ENCODE measurements around the gene FAM163A. TPM values are rescaled to one million over a fixed set of nuclear protein-coding genes. Genes with fewer than 3 reads are reported as not detected.
"Not testable (repeated sequence)": the region's sequence is repeated elsewhere in the genome, so short reads cannot be mapped to it uniquely, and the experiment has no call there.

FAM163A gene
- total and polyA plus RNA-seq, 12 donors = 0.07 to 0.30 (median 0.15) TPM; not detected in 4

- ATAC-seq (no peak), DNase-seq (no peak)
- WGBS, 2 donors = 84% methylated on average over 6 of the region's 6 CpGs
- Histone ChIP-seq H3K4me1 (peaks cover 0 to 7% (median 0%) of the 10 kb centered on the region in 9 donors), H3K4me3 (no peak overlapping the region), H3K27me3 (no peaks in the 10 kb centered on the region), H3K9me3 (no peaks in the 10 kb centered on the region), H3K36me3 (no peaks in the 10 kb centered on the region), H3K27ac (no peak overlapping the region)
- intact Hi-C loops (cut with DNase I) = no loop called here
- TF ChIP-seq CTCF (IDR thresholded peaks at IDR 0.05) = no peak
These were observed 60.0 kb downstream of the FAM163A start for GRCh38 chr1:179803104-179803503.

GRCh38 chr1:179803918-179804317 lies 60.8 kb downstream of the FAM163A start:
- Histone ChIP-seq H3K27me3 (no peaks in the 10 kb centered on the region), H3K27ac (no peak overlapping the region), H3K36me3 (no peaks in the 10 kb centered on the region), H3K4me1 (peaks cover 0 to 4% (median 0%) of the 10 kb centered on the region in 9 donors), H3K9me3 (no peaks in the 10 kb centered on the region), H3K4me3 (no peak overlapping the region)
- intact Hi-C loops (cut with DNase I) = no loop called here
- DNase-seq (no peak), ATAC-seq (no peak)
- TF ChIP-seq CTCF (IDR thresholded peaks at IDR 0.05) = no peak
- 92 to 100% methylated on average over 1 of the region's 1 CpG for WGBS, 2 donors

- H3K36me3 ChIP-seq; ATAC-seq; H3K27ac ChIP-seq; intact Hi-C loops (cut with DNase I); H3K27me3 ChIP-seq; H3K4me1 ChIP-seq; DNase-seq; H3K9me3 ChIP-seq; H3K4me3 ChIP-seq: not testable (repeated sequence)
- 98 to 100% methylated on average over 2 of the region's 2 CpGs for WGBS, 2 donors
These were observed 61.3 kb downstream of the FAM163A start for GRCh38 chr1:179804417-179804816.

GRCh38 chr1:179805291-179806195 lies 62.5 kb downstream of the FAM163A start:
- no peak for ATAC-seq
- TF ChIP-seq CTCF (IDR thresholded peaks at IDR 0.05) = no peak

GRCh38 chr1:179806333-179806732 lies 63.2 kb downstream of the FAM163A start:
- 80 to 83% methylated on average over 4 of the region's 4 CpGs for WGBS, 2 donors
- ATAC-seq = no peak
- Histone ChIP-seq H3K36me3 (no peaks in the 10 kb centered on the region), H3K4me1 (peaks cover 0 to 9% (median 3%) of the 10 kb centered on the region in 9 donors), H3K27me3 (peaks cover 0 to 20% (median 1%) of the 10 kb centered on the region in 7 donors), H3K4me3 (no peak overlapping the region), H3K27ac (no peak overlapping the region), H3K9me3 (no peaks in the 10 kb centered on the region)
- no peak for TF ChIP-seq CTCF (IDR thresholded peaks at IDR 0.05)
- DNase-seq = no peak
- intact Hi-C loops (cut with DNase I) = no loop called here

More at GRCh38 chr1:179805291-179806195, 62.5 kb downstream of the FAM163A start:
- H3K9me3 ChIP-seq = no peaks in the 10 kb centered on the region
- no peak for DNase-seq
- H3K4me3 ChIP-seq = no peak overlapping the region
- peaks cover 0 to 9% (median 3%) of the 10 kb centered on the region in 9 donors for H3K4me1 ChIP-seq
- WGBS, 2 donors = 96 to 97% methylated on average over 19 of the region's 19 CpGs
- no peaks in the 10 kb centered on the region for H3K36me3 ChIP-seq
- peaks cover 0 to 12% (median 0%) of the 10 kb centered on the region in 7 donors for H3K27me3 ChIP-seq
- intact Hi-C loops (cut with DNase I) = no loop called here
- H3K27ac ChIP-seq = no peak overlapping the region

Measured in heart right ventricle (tissue), 16 donors.